Measurements from ENCODE around the gene LPAR1. TPM values are rescaled to one million over a fixed set of nuclear protein-coding genes. Genes with fewer than 3 reads are reported as not detected.

Gene LPAR1
- total and polyA plus RNA-seq, 10 of the 15 experiments (the other 5 are each of a cell fraction or from before 2014, with no cell fraction given), result 3.3 to 12.9 (median 8.4) TPM

DNA sequence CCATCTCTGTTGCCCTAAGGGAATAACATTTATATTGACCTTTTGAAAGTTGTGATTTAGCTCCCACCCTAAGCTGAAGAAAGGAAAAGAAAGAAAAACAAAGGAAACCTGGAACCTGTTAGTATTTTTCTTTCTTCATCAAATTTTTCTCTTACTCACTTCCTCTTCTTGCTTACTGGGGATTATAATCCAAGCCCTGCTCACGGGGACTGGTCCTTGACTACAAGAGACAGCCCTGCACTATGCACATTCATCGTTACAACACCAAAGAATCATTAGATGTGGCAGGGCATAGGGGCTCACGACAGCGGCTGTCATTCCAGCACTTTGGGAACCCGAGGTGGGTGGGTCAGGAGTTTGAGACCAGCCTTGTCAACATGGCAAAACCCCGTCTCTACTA lies 37.8 kb upstream of the LPAR1 start:
- Histone ChIP-seq H2AFZ (ENCODE audit: control insufficient read depth, low read depth, low read length) (no peak overlapping the region), H3K9me3 (replicated peaks; ENCODE audit: control insufficient read depth, insufficient read depth, low read length) (no peaks in the 10 kb centered on the region), H3K4me3 (no peak overlapping the region), H3K9ac (ENCODE audit: control insufficient read depth, insufficient read depth, low read length) (no peak overlapping the region), H3K27me3 (replicated peaks in 1 of 2; ENCODE audit: control insufficient read depth in 2 of 2, insufficient read depth in 2 of 2, low read length in 1 of 2) (no peaks in the 10 kb centered on the region), H3K36me3 (ENCODE audit: control insufficient read depth in 2 of 2, insufficient read depth in 2 of 2, low read length in 1 of 2) (no peaks in the 10 kb centered on the region), H3K79me2 (ENCODE audit: control insufficient read depth, insufficient read depth, low read length) (no peaks in the 10 kb centered on the region), H3K4me2 (ENCODE audit: control insufficient read depth, insufficient read depth) (no peak overlapping the region), H4K20me1 (ENCODE audit: control insufficient read depth, insufficient read depth) (no peaks in the 10 kb centered on the region), H3K27ac (ENCODE audit: control insufficient read depth, insufficient read depth) (no peak overlapping the region), H3K4me1 (ENCODE audit: control insufficient read depth, insufficient read depth, low read length) (no peaks in the 10 kb centered on the region)
- no peak for FAIRE-seq
- no TSS peak for BruUV-seq (replicated peaks)
- TF ChIP-seq SPI1 (IDR thresholded peaks at IDR 0.05; ENCODE audit: borderline replicate concordance, insufficient read depth, low read depth, low read length), result peak; percentile 45; the same call in 1 of the 2 replicates
- TF ChIP-seq RUNX3 (IDR thresholded peaks at IDR 0.05; ENCODE audit: low read length), result no peak
- no peak for TF ChIP-seq ZNF217 (IDR thresholded peaks at IDR 0.05)
- TF ChIP-seq POLR2A (IDR thresholded peaks at IDR 0.05; ENCODE audit: low read depth, low read length), result no peak
- TF ChIP-seq CREM (IDR thresholded peaks at IDR 0.05; ENCODE audit: low read depth), result no peak
- TF ChIP-seq NBN (IDR thresholded peaks at IDR 0.05), result no peak
- TF ChIP-seq ZZZ3 (IDR thresholded peaks at IDR 0.05; ENCODE audit: control insufficient read depth, insufficient read length, low read depth), result no peak
- TF ChIP-seq IRF4 (IDR thresholded peaks at IDR 0.05; ENCODE audit: low read depth, low read length), result no peak
- no peak for TF ChIP-seq GATAD2B (conservative IDR thresholded peaks at IDR 0.05; ENCODE audit: low read depth)
- TF ChIP-seq EED (IDR thresholded peaks at IDR 0.05; ENCODE audit: low read depth), result 0 out of 2 replicates have a peak, but pooled peaks have one; percentile 18
- TF ChIP-seq, protein P1, sequence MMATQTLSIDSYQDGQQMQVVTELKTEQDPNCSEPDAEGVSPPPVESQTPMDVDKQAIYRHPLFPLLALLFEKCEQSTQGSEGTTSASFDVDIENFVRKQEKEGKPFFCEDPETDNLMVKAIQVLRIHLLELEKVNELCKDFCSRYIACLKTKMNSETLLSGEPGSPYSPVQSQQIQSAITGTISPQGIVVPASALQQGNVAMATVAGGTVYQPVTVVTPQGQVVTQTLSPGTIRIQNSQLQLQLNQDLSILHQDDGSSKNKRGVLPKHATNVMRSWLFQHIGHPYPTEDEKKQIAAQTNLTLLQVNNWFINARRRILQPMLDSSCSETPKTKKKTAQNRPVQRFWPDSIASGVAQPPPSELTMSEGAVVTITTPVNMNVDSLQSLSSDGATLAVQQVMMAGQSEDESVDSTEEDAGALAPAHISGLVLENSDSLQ (IDR thresholded peaks at IDR 0.05), result no peak
- TF ChIP-seq STAT1 (conservative IDR thresholded peaks at IDR 0.05), result no peak
- WGBS (ENCODE audit: insufficient coverage, insufficient replicate concordance, low lambda C conversion rate, missing lambda C conversion rate), result 50% methylated on average over 6 of the region's 6 CpGs
- intact Hi-C loops (cut with micrococcal nuclease; ENCODE audit: unreplicated experiment) (loop anchor here (5.0 kb wide), 1 partner anchor 71 kb away; no protein-coding TSS in a partner anchor), in situ Hi-C loops (cut with MboI) (no loop called here)
- ChIA-PET RAD21 (ENCODE audit: unreplicated experiment) (interaction anchor here (1.3 to 5.3 kb wide), 5 partner anchors 10 to 435 kb away, joined by 3 to 36 read pairs (median 3); partner anchors contain the start of gene LPAR1), CTCF (interaction anchor here (2.4 kb wide), 1 partner anchor 12 kb away, joined by 7 read pairs; no protein-coding TSS in a partner anchor), POLR2A (interaction anchor here (0.6 to 4.0 kb wide), 2 partner anchors 10 to 46 kb away, joined by 3 to 22 read pairs; no protein-coding TSS in a partner anchor), SMC1A (ENCODE audit: uncharacterized antibody, unreplicated experiment) (interaction anchor here (1.0 to 4.3 kb wide), 5 partner anchors 11 to 87 kb away, joined by 3 to 64 read pairs (median 5); partner anchors contain the start of gene LPAR1)
- no peak for DNase-seq (ENCODE audit: low read depth, low spot score)
- peak; percentile 18; the same call in 1 of the 3 replicates for ATAC-seq

Measured in GM12878 (cell line).